ENCODE results near the gene TRIM3.

The TRIM3 gene

GRCh38 chr11:6442441-6442840, 31.3 kb downstream of the TRIM3 start:
- Histone ChIP-seq H3K4me1 (ENCODE audit: control insufficient read depth in 5 of 5, insufficient read depth in 5 of 5, low read length in 5 of 5) (peaks cover 0 to 3% (median 0%) of the 10 kb centered on the region in 5 donors), H3K9me3 (ENCODE audit: control insufficient read depth in 5 of 5, low read length in 5 of 5) (no peaks in the 10 kb centered on the region), H3K36me3 (ENCODE audit: control insufficient read depth in 5 of 5, insufficient read depth in 5 of 5, low read length in 5 of 5) (peaks cover 0 to under 1% (median under 1%) of the 10 kb centered on the region in 5 donors), H3K4me3 (ENCODE audit: low read depth in 1 of 5, low read length in 5 of 5) (no peak overlapping the region), H3K27me3 (ENCODE audit: control insufficient read depth in 5 of 5, insufficient read depth in 4 of 5, low read length in 5 of 5) (no peaks in the 10 kb centered on the region), H3K9ac (ENCODE audit: low read length in 5 of 5) (no peak overlapping the region), H3K27ac (ENCODE audit: low read depth, low read length) (no peak overlapping the region)

- Histone ChIP-seq H3K9me3 (ENCODE audit: control insufficient read depth in 5 of 5, low read length in 5 of 5) (no peaks in the 10 kb centered on the region), H3K4me3 (ENCODE audit: low read depth in 1 of 5, low read length in 5 of 5) (no peak within 1 kb of the TSS), H3K27ac (ENCODE audit: low read depth, low read length) (no peak within 1 kb of the TSS), H3K36me3 (ENCODE audit: control insufficient read depth in 5 of 5, insufficient read depth in 5 of 5, low read length in 5 of 5) (no peaks in the 10 kb centered on the region), H3K9ac (ENCODE audit: low read length in 5 of 5) (no peak within 1 kb of the TSS), H3K4me1 (ENCODE audit: control insufficient read depth in 5 of 5, insufficient read depth in 5 of 5, low read length in 5 of 5) (peaks cover 0 to 3% (median 0%) of the 10 kb centered on the region in 5 donors), H3K27me3 (ENCODE audit: control insufficient read depth in 5 of 5, insufficient read depth in 4 of 5, low read length in 5 of 5) (no peaks in the 10 kb centered on the region)
Observed at GRCh38 chr11:6440906-6441358, 32.8 kb downstream of the TRIM3 start, which contains the start of gene HPX. Gene HPX, minus strand, starts transcription at chr11:6440987. Its CDS starts 24 bp downstream, at chr11:6440963.

GRCh38 chr11:6438979-6439571, 34.7 kb downstream of the TRIM3 start:
- Histone ChIP-seq H3K9me3 (ENCODE audit: control insufficient read depth in 5 of 5, low read length in 5 of 5) (no peaks in the 10 kb centered on the region), H3K4me3 (ENCODE audit: low read depth in 1 of 5, low read length in 5 of 5) (no peak overlapping the region), H3K36me3 (ENCODE audit: control insufficient read depth in 5 of 5, insufficient read depth in 5 of 5, low read length in 5 of 5) (no peaks in the 10 kb centered on the region), H3K27me3 (ENCODE audit: control insufficient read depth in 5 of 5, insufficient read depth in 4 of 5, low read length in 5 of 5) (no peaks in the 10 kb centered on the region), H3K4me1 (ENCODE audit: control insufficient read depth in 5 of 5, insufficient read depth in 5 of 5, low read length in 5 of 5) (peaks cover 0 to 3% (median 0%) of the 10 kb centered on the region in 5 donors), H3K27ac (ENCODE audit: low read depth, low read length) (no peak overlapping the region), H3K9ac (ENCODE audit: low read length in 5 of 5) (no peak overlapping the region)

- Histone ChIP-seq H3K36me3 (ENCODE audit: control insufficient read depth in 5 of 5, insufficient read depth in 5 of 5, low read length in 5 of 5) (no peaks in the 10 kb centered on the region), H3K27ac (ENCODE audit: low read depth, low read length) (no peak overlapping the region), H3K4me3 (ENCODE audit: low read depth in 1 of 5, low read length in 5 of 5) (no peak overlapping the region), H3K9me3 (ENCODE audit: control insufficient read depth in 5 of 5, low read length in 5 of 5) (no peaks in the 10 kb centered on the region), H3K4me1 (ENCODE audit: control insufficient read depth in 5 of 5, insufficient read depth in 5 of 5, low read length in 5 of 5) (no peaks in the 10 kb centered on the region), H3K9ac (ENCODE audit: low read length in 5 of 5) (no peak overlapping the region), H3K27me3 (ENCODE audit: control insufficient read depth in 5 of 5, insufficient read depth in 4 of 5, low read length in 5 of 5) (no peaks in the 10 kb centered on the region)
Observed at GRCh38 chr11:6437993-6438392, 35.7 kb downstream of the TRIM3 start.

- Histone ChIP-seq H3K9me3 (ENCODE audit: control insufficient read depth in 5 of 5, low read length in 5 of 5) (no peaks in the 10 kb centered on the region), H3K4me3 (ENCODE audit: low read depth in 1 of 5, low read length in 5 of 5) (no peak overlapping the region), H3K27me3 (ENCODE audit: control insufficient read depth in 5 of 5, insufficient read depth in 4 of 5, low read length in 5 of 5) (no peaks in the 10 kb centered on the region), H3K36me3 (ENCODE audit: control insufficient read depth in 5 of 5, insufficient read depth in 5 of 5, low read length in 5 of 5) (no peaks in the 10 kb centered on the region), H3K27ac (ENCODE audit: low read depth, low read length) (no peak overlapping the region), H3K9ac (ENCODE audit: low read length in 5 of 5) (no peak overlapping the region), H3K4me1 (ENCODE audit: control insufficient read depth in 5 of 5, insufficient read depth in 5 of 5, low read length in 5 of 5) (no peaks in the 10 kb centered on the region)
Observed at GRCh38 chr11:6437423-6437822, 36.3 kb downstream of the TRIM3 start.

- H3K9me3 ChIP-seq (ENCODE audit: control insufficient read depth in 5 of 5, low read length in 5 of 5) = no peaks in the 10 kb centered on the region
- no peak overlapping the region for H3K27ac ChIP-seq (ENCODE audit: low read depth, low read length)
- H3K4me1 ChIP-seq (ENCODE audit: control insufficient read depth in 5 of 5, insufficient read depth in 5 of 5, low read length in 5 of 5) = no peaks in the 10 kb centered on the region
- H3K9ac ChIP-seq (ENCODE audit: low read length in 5 of 5) = no peak overlapping the region
- H3K4me3 ChIP-seq (ENCODE audit: low read depth in 1 of 5, low read length in 5 of 5) = no peak overlapping the region
- H3K36me3 ChIP-seq (ENCODE audit: control insufficient read depth in 5 of 5, insufficient read depth in 5 of 5, low read length in 5 of 5) = no peaks in the 10 kb centered on the region
- no peaks in the 10 kb centered on the region for H3K27me3 ChIP-seq (ENCODE audit: control insufficient read depth in 5 of 5, insufficient read depth in 4 of 5, low read length in 5 of 5)
Observed at GRCh38 chr11:6433998-6434660, 39.6 kb downstream of the TRIM3 start.

GRCh38 chr11:6431861-6432260, 41.9 kb downstream of the TRIM3 start:
- Histone ChIP-seq H3K27me3 (ENCODE audit: control insufficient read depth in 5 of 5, insufficient read depth in 4 of 5, low read length in 5 of 5) (no peaks in the 10 kb centered on the region), H3K36me3 (ENCODE audit: control insufficient read depth in 5 of 5, insufficient read depth in 5 of 5, low read length in 5 of 5) (no peaks in the 10 kb centered on the region), H3K9ac (ENCODE audit: low read length in 5 of 5) (no peak overlapping the region), H3K4me1 (ENCODE audit: control insufficient read depth in 5 of 5, insufficient read depth in 5 of 5, low read length in 5 of 5) (no peaks in the 10 kb centered on the region), H3K9me3 (ENCODE audit: control insufficient read depth in 5 of 5, low read length in 5 of 5) (no peaks in the 10 kb centered on the region), H3K4me3 (ENCODE audit: low read depth in 1 of 5, low read length in 5 of 5) (no peak overlapping the region), H3K27ac (ENCODE audit: low read depth, low read length) (no peak overlapping the region)

- H3K9me3 ChIP-seq (ENCODE audit: control insufficient read depth in 5 of 5, low read length in 5 of 5) = no peaks in the 10 kb centered on the region
- H3K4me1 ChIP-seq (ENCODE audit: control insufficient read depth in 5 of 5, insufficient read depth in 5 of 5, low read length in 5 of 5) = no peaks in the 10 kb centered on the region
- H3K27ac ChIP-seq (ENCODE audit: low read depth, low read length) = no peak overlapping the region
- peaks cover 0 to 5% (median 0%) of the 10 kb centered on the region in 5 donors for H3K27me3 ChIP-seq (ENCODE audit: control insufficient read depth in 5 of 5, insufficient read depth in 4 of 5, low read length in 5 of 5)
- no peak overlapping the region for H3K4me3 ChIP-seq (ENCODE audit: low read depth in 1 of 5, low read length in 5 of 5)
- H3K36me3 ChIP-seq (ENCODE audit: control insufficient read depth in 5 of 5, insufficient read depth in 5 of 5, low read length in 5 of 5) = no peaks in the 10 kb centered on the region
- H3K9ac ChIP-seq (ENCODE audit: low read length in 5 of 5) = no peak overlapping the region
Observed at GRCh38 chr11:6427516-6427915, 46.2 kb downstream of the TRIM3 start.

GRCh38 chr11:6420677-6421076, 53.1 kb downstream of the TRIM3 start:
- Histone ChIP-seq H3K4me1 (ENCODE audit: control insufficient read depth in 5 of 5, insufficient read depth in 5 of 5, low read length in 5 of 5) (peaks cover 0 to 18% (median 13%) of the 10 kb centered on the region in 5 donors), H3K9ac (ENCODE audit: low read length in 5 of 5) (no peak overlapping the region), H3K36me3 (ENCODE audit: control insufficient read depth in 5 of 5, insufficient read depth in 5 of 5, low read length in 5 of 5) (no peaks in the 10 kb centered on the region), H3K27me3 (ENCODE audit: control insufficient read depth in 5 of 5, insufficient read depth in 4 of 5, low read length in 5 of 5) (peaks cover 0 to 5% (median 0%) of the 10 kb centered on the region in 5 donors), H3K9me3 (ENCODE audit: control insufficient read depth in 5 of 5, low read length in 5 of 5) (no peaks in the 10 kb centered on the region), H3K4me3 (ENCODE audit: low read depth in 1 of 5, low read length in 5 of 5) (no peak overlapping the region), H3K27ac (ENCODE audit: low read depth, low read length) (no peak overlapping the region)

- Histone ChIP-seq H3K4me1 (ENCODE audit: control insufficient read depth in 5 of 5, insufficient read depth in 5 of 5, low read length in 5 of 5) (peaks cover 0 to 25% (median 16%) of the 10 kb centered on the region in 5 donors), H3K36me3 (ENCODE audit: control insufficient read depth in 5 of 5, insufficient read depth in 5 of 5, low read length in 5 of 5) (no peaks in the 10 kb centered on the region), H3K27ac (ENCODE audit: low read depth, low read length) (peak within 1 kb of the TSS; percentile 49)
Observed at GRCh38 chr11:6419009-6419631, 54.6 kb downstream of the TRIM3 start, which contains the start of gene APBB1. Gene APBB1, minus strand, starts transcription at chr11:6419094. Its CDS starts 7,747 bp downstream, at chr11:6411347.

More at GRCh38 chr11:6419009-6419631, 54.6 kb downstream of the TRIM3 start, which contains the start of gene APBB1:
- peak within 1 kb of the TSS; percentile 21 to 83 (median 60) for H3K9ac ChIP-seq (ENCODE audit: low read length in 5 of 5)
- H3K27me3 ChIP-seq (ENCODE audit: control insufficient read depth in 5 of 5, insufficient read depth in 4 of 5, low read length in 5 of 5) = no peaks in the 10 kb centered on the region
- peak within 1 kb of the TSS; percentile 73 to 84 (median 79) for H3K4me3 ChIP-seq (ENCODE audit: low read depth in 1 of 5, low read length in 5 of 5)
- H3K9me3 ChIP-seq (ENCODE audit: control insufficient read depth in 5 of 5, low read length in 5 of 5) = no peaks in the 10 kb centered on the region

Data from subcutaneous abdominal adipose tissue (tissue), 5 donors.